Mammary epithelial cell (primary cell): Measurements from ENCODE around the gene KRT81.

Experiments
- CTCF ChIP-seq, 2 donors: IDR thresholded peaks in 1 of 2; conservative IDR thresholded peaks in 1 of 2; 2 replicates each; pipeline ENCODE4 v1.5.1; 2011 to 2012; ENCODE audit warnings: inconsistent platforms in 2 of 2, low read length in 2 of 2, mild to moderate bottlenecking in 2 of 2, control low read depth in 1 of 2, low read depth in 1 of 2; ENCODE audit not compliant: insufficient read depth in 1 of 2; ENCODE audit errors: extremely low read depth in 1 of 2
- EZH2 ChIP-seq: IDR thresholded peaks from 2 replicates; pipeline ENCODE4 v1.6.1; 2012; ENCODE audit warnings: low read length, inconsistent platforms, borderline replicate concordance

GRCh38 chr12:52285172-52285745 is 6.1 kb downstream of the KRT81 start:
- TF ChIP-seq CTCF (conservative IDR thresholded peaks at IDR 0.05 in 1 of 2, IDR thresholded peaks at IDR 0.05 in 1 of 2; ENCODE audit: extremely low read depth in 1 of 2, insufficient read depth in 1 of 2, low read depth in 1 of 2, low read length in 2 of 2) (no peak), EZH2 (no peak)
